ENCODE results near the gene WFS1.
A peak's percentile ranks its signal among the peaks of the same experiment; 100 is the strongest.

Gene WFS1

DNA sequence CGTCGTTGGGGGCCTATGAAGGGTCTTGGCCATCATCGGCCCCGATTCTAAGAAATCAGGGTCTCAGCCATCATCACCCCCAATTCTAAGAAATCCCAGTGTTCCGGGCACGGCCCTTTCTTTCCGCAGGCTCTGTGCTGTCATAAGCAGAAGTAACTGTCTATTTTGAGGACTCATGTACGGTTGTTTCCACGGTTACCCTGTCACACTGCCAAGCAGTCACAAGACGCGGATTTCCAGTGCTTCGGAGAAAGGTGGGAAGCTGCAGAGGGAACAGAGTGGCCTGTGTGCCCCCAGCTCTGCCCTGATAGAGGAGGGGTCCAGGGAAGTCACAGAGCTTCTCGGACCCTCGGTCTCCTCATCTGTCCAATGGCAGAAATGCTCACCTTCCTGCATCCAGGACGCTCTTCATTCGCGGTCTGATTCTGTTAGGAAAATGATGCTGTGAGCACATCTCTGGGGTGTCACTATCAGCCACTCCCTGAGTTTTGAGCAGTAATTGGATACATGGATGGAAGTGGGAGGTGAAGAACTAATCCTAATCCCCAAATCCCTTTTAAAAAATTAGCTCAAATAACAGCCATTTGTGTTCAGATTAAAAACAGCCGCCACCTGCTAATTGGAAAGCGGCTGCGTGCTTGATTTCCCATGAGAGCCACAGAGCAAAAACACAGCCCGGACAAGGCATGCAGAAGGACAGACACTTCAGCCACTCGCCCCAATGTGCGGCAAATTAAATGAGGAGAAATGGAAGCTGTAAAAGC, 73.1 kb downstream of the WFS1 start:
- peak; percentile 32 for DNase-seq

DNA sequence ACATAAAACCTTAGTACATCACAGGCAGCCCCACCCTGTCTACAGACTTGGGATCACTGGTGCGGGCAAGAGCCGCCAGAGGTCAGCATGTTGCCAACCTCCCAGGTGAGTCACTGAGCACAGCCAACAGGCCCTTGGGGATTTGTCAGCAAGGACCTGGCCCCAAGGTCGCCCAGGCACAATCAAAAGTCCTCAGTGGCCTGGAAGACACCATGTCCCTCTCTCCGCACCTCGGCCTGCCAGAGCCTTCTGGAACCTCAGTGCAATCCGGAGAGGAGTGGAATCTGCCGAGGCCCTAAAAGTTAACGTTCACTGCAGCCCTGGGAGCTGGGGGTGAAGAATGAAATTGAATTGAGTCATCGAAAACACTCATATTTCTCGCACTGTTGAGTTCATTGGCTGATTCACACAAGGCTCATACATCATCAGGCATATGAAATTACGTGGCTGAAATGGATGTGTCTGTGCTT, 74.3 kb downstream of the WFS1 start:
- DNase-seq = no peak

DNA sequence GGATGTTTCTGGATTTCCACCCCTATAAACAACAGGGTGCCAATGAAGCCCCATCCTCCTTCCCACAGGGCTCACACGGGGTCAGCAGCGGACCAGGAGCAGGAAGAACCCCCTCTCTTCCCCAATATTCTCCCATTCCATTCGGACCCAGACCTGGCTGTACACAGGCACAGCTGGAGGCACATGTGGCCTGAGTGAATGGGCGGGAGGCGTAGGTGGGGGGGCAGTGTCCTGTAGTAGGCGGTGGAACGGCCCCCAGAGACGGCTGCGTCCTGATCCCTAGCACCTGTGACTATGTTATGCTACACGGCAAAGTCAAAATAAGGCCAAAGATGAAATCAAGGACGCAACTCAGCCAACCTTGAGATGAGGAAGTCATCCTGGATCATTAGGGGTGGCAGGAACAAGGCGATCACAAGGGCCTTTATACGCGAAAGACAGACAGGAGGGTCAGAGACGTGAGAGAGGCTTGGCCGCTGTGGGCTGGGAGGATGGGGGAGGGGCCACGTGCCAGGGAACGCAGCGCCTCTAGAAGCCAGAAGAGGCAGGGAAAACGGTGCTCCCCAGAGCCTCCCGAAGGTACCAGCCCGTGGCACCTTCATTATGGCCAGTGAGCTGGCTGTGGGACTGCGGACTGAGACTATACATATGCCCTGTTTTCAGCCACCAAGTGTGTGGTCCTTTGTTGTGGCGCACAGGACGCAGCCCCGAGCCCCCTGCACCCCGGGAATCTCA, 75.6 kb downstream of the WFS1 start:
- DNase-seq = no peak

GRCh38 chr4:6345866-6346265, 76.2 kb downstream of the WFS1 start:
- DNase-seq = no peak

DNA sequence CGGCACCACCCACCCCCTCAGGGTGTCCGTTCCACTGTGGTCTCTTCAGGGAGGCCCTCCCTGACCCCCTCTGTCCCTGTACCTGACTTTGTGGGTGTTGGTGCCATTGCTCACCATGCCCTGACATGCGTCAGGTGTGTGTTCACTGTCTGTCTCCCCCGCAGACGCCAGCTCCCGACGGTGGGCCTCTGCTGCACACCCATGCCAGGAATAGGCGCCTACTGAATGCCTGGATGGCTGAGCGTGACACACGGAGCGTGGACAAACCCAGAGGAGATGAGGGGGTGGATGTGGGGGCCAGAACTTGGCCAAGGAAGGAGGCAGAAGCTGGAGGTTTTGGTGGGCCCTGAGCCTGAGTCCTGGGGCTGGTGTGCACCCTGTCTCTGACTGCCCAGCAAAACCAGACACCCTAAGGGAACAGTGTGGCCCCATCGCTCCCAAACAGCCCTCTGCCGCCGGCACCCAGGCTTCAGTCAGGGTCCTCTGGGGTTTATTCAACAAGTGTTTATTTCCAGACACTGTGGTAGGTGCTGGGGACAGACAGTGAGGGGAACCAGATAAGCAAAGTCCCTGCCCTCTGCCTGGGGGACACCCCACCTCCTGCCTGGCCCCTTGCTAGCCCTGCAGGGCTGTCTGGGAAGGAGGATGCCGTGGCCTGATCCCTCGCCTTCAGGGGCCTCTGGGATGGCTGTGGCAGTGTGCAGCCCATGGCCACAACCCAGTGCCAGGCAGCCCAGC, 76.9 kb downstream of the WFS1 start:
- DNase-seq = no peak

- no peak for DNase-seq
These were observed 77.9 kb downstream of the WFS1 start for GRCh38 chr4:6347511-6348045.

GRCh38 chr4:6348408-6348807, 78.8 kb downstream of the WFS1 start:
- no peak for DNase-seq

DNA sequence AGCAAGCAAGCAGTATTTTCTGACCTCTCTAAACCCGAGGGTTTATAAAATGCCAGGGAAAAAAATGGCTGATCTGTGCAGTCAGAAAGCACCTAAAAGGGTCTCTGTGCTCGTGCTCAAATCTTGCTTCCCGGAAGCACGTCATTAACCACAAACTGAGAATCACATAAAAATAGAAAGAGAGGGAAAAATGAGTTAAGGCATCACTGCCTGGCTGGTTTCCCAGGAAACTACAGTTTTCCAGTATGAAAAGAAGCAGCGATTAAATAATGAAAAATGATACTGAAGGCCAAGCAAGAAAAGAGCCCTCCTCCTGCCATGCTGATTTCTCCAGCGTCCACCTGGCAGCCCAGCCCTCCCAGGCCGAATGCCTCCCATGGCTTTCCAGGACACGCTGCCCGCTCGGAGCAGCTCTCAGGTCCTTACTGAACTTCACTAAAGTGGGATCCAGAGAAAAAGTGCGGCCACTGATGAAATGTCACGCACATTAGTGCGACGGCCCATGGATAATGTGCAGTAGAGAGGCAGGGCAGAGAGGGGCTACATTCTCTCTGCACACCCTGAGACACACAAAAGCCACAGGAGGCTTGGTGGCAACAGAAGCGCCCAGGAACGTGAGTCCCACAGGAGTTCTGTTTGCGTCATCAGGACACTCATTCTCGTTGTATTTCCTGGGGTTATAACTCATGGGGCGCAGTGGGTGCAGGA, 80.4 kb downstream of the WFS1 start:
- no peak for DNase-seq

DNA sequence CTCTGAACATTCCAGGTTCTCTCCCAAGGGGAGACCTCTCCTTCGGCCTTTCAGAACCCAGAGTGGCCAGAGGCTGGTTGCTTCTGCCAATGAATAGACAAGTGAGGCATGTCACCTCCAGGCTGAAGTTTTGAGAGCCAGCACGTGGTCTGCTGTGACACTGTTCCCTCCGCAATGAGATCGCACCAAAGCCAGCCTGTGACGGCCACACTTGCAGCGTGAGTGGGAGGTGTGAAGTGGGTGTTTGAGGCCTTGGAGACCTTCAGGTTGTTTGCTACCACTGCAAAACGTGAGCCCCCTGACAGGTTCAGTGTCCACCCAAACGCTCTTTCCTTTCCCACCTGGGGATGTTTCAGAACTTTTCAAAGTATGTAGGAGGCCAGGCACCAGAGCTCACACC, 81.0 kb downstream of the WFS1 start:
- no peak for DNase-seq

- DNase-seq = no peak
These were observed 81.8 kb downstream of the WFS1 start for GRCh38 chr4:6351246-6352000.

DNA sequence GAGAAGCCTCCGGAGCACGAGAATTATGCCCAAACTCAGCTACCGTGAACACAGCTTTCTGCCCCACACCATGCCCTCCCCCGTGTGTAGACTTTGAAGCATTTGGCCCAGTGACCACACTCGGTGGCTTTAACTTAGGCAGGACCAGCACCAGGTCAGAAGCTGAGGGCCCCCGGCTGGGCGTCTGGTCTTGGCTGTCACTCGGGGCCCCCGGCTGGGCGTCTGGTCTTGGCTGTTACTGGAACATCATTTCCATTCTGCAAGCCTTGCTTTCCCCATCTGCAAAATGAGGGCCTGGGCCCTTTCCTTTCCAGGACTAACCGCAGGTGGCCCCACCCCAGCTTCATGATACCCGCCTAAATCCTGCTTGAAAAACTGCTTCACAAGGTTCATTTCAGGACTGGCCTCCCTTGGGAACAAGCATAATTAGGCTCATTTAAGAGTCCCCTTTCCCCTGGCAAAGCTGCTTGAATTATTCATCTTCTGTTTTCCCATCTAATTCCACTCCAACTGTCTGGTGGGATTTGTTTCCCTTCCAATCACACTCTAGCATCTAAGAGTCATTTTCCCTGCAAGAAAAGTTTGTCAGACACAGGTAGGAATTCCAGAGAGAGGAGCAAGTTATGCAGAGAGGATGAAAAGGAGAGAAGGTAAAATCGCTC, 82.5 kb downstream of the WFS1 start:
- peak; percentile 42 for DNase-seq

Data from NCI-H1436 (cell line).